Natural killer cell (primary cell): ENCODE results near the gene FLACC1. TPM values are rescaled to one million over a fixed set of nuclear protein-coding genes. Genes with fewer than 3 reads are reported as not detected.

ENCODE experiments used
- ATAC-seq, 3 donors: fragments of 150-1000 bp in 2 of 3; fragments of 200-7000 bp in 1 of 3; cut with Tn5 transposase; 1 replicate in 1 of 3; 2 replicates in 2 of 3; pipeline ENCODE4 v1.10.0; 2021; ENCODE audit warnings: mild to moderate bottlenecking in 2 of 3, moderate library complexity in 2 of 3
- DNase-seq, 2 donors: peaks; one replicate each; pipeline versions ENCODE4 v3.0.0 to v3.0.0-alpha.2; 2013 to 2021; ENCODE audit warnings: mixed read lengths in 1 of 2
- H3K27ac ChIP-seq: one replicate; pipeline ENCODE4 v1.5.1; 2013; ENCODE audit warnings: mild to moderate bottlenecking, low read length
- H3K27me3 ChIP-seq: one replicate; pipeline ENCODE4 v1.6.1; 2013; ENCODE audit warnings: low read length; ENCODE audit not compliant: control insufficient read depth, insufficient read depth
- H3K36me3 ChIP-seq: one replicate; pipeline ENCODE4 v1.6.1; 2013; ENCODE audit warnings: low read length; ENCODE audit not compliant: control insufficient read depth, insufficient read depth
- H3K4me1 ChIP-seq: one replicate; pipeline ENCODE4 v1.6.1; 2013; ENCODE audit warnings: low read length; ENCODE audit not compliant: control insufficient read depth, insufficient read depth
- H3K4me3 ChIP-seq: one replicate; pipeline ENCODE4 v1.5.1; 2013; ENCODE audit warnings: low read length
- H3K9me3 ChIP-seq: one replicate; pipeline ENCODE4 v1.6.1; 2013; ENCODE audit warnings: low read length; ENCODE audit not compliant: control insufficient read depth, insufficient read depth
- H3K27ac Mint-ChIP-seq, 2 donors: one replicate each; pipeline ENCODE4 v1.8.0; 2022; ENCODE audit warnings: mild to moderate bottlenecking in 2 of 2, mixed read lengths in 2 of 2, moderate library complexity in 1 of 2
- H3K27me3 Mint-ChIP-seq, 2 donors: one replicate each; pipeline ENCODE4 v1.8.0; 2022; ENCODE audit warnings: low read depth in 2 of 2, mixed read lengths in 2 of 2
- H3K36me3 Mint-ChIP-seq: one replicate; pipeline ENCODE4 v1.8.0; 2022; ENCODE audit warnings: mixed read lengths
- H3K4me1 Mint-ChIP-seq, 2 donors: one replicate each; pipeline ENCODE4 v1.8.0; 2022; ENCODE audit warnings: mixed read lengths in 2 of 2
- H3K4me3 Mint-ChIP-seq: one replicate; pipeline ENCODE4 v1.8.0; 2022; ENCODE audit warnings: mild to moderate bottlenecking, moderate library complexity, mixed read lengths
- H3K9me3 Mint-ChIP-seq, 2 donors: one replicate each; pipeline ENCODE4 v1.8.0; 2022; ENCODE audit warnings: mixed read lengths in 2 of 2
- CTCF ChIP-seq: fragments of 200-600 bp; IDR thresholded peaks from one replicate; pipeline ENCODE4 v1.8.0; 2022; ENCODE audit warnings: antibody characterized with exemption
- WGBS: methylation state at CpG from one replicate; pipeline ENCODE4 v1.1.7; 2013; ENCODE audit warnings: missing lambda C conversion rate; ENCODE audit not compliant: insufficient coverage; 5-methylcytosine and 5-hydroxymethylcytosine counted together
- intact Hi-C: fragments of 100-400 bp; cut with micrococcal nuclease; formaldehyde crosslinking; loops from one replicate; pipeline ENCODE4 v1.14.2; 2022
- total RNA-seq, 4 donors: library from RNA; stranded (reverse); fragments of 120-200 nt in 1 of 4; gene quantifications; one replicate each; pipeline versions ENCODE4 v1.2.3 to v1.2.4, GENCODE V29; 2013 to 2022

Gene FLACC1
- total RNA-seq, 3 donors from 2014 or later (not counting 1 experiment from before 2014, with no cell fraction given) = 5.2 to 7.0 (median 6.8) TPM

GRCh38 chr2:201258666-201259615 is 98.2 kb downstream of the FLACC1 start:
- TF ChIP-seq CTCF = no peak
- peak overlapping the region; percentile 94 for H3K4me3 Mint-ChIP-seq
- no peaks in the 10 kb centered on the region for H3K36me3 ChIP-seq
- H3K36me3 Mint-ChIP-seq = no peaks in the 10 kb centered on the region
- H3K4me3 ChIP-seq = peak overlapping the region; percentile 42
- ATAC-seq = peak in 2 of 3 donors; percentile 3 to 21
- intact Hi-C loops = loop anchor here (1.0 to 5.0 kb wide), 3 partner anchors 23 to 372 kb away; partner anchors contain the start of genes NIF3L1 and PPIL3
- no peaks in the 10 kb centered on the region for H3K27me3 Mint-ChIP-seq
- H3K9me3 ChIP-seq = no peaks in the 10 kb centered on the region
- peak overlapping the region; percentile 98 for H3K27ac ChIP-seq
- H3K9me3 Mint-ChIP-seq = no peaks in the 10 kb centered on the region
- peak overlapping the region; percentile 100 for H3K27ac Mint-ChIP-seq
- H3K4me1 ChIP-seq = peaks cover 64% of the 10 kb centered on the region
- DNase-seq = no peak
- H3K27me3 ChIP-seq = no peaks in the 10 kb centered on the region
- 22% methylated on average over 10 of the region's 15 CpGs for WGBS
- peaks cover 69 to 81% of the 10 kb centered on the region in 2 donors for H3K4me1 Mint-ChIP-seq

GRCh38 chr2:201257956-201258665 is 99.0 kb downstream of the FLACC1 start:
- peak overlapping the region; percentile 100 for H3K27ac Mint-ChIP-seq
- H3K9me3 Mint-ChIP-seq = no peaks in the 10 kb centered on the region
- H3K4me1 ChIP-seq = peaks cover 71% of the 10 kb centered on the region
- H3K36me3 ChIP-seq = no peaks in the 10 kb centered on the region
- peak overlapping the region; percentile 94 for H3K4me3 Mint-ChIP-seq
- ATAC-seq (peak; percentile 53 to 83 (median 73)), DNase-seq (peak; percentile 75 to 97)
- peak overlapping the region; percentile 42 for H3K4me3 ChIP-seq
- no peaks in the 10 kb centered on the region for H3K36me3 Mint-ChIP-seq
- H3K9me3 ChIP-seq = no peaks in the 10 kb centered on the region
- WGBS = under 1% methylated on average over 10 of the region's 10 CpGs
- H3K27me3 ChIP-seq = no peaks in the 10 kb centered on the region
- intact Hi-C loops = loop anchor here (1.0 to 5.0 kb wide), 3 partner anchors 22 to 371 kb away; partner anchors contain the start of genes NIF3L1 and PPIL3
- H3K27me3 Mint-ChIP-seq = no peaks in the 10 kb centered on the region
- H3K27ac ChIP-seq = peak overlapping the region; percentile 98
- no peak for TF ChIP-seq CTCF
- peaks cover 66 to 77% of the 10 kb centered on the region in 2 donors for H3K4me1 Mint-ChIP-seq

- under 1% methylated on average over 10 of the region's 12 CpGs for WGBS
- peak; percentile 41 to 82 for DNase-seq
- Histone ChIP-seq H3K4me1 (peaks cover 76% of the 10 kb centered on the region), H3K36me3 (no peaks in the 10 kb centered on the region), H3K27ac (peak overlapping the region; percentile 98), H3K9me3 (no peaks in the 10 kb centered on the region), H3K27me3 (no peaks in the 10 kb centered on the region), H3K4me3 (peak overlapping the region; percentile 42)
- Mint-ChIP-seq H3K27ac (peak overlapping the region; percentile 100), H3K36me3 (no peaks in the 10 kb centered on the region), H3K4me1 (peaks cover 67 to 77% of the 10 kb centered on the region in 2 donors), H3K4me3 (peak overlapping the region; percentile 94), H3K9me3 (no peaks in the 10 kb centered on the region), H3K27me3 (no peaks in the 10 kb centered on the region)
- ATAC-seq = peak; percentile 24 to 50 (median 24)
- TF ChIP-seq CTCF = no peak
- intact Hi-C loops = loop anchor here (5.0 kb wide), 1 partner anchor 370 kb away; the partner anchor contains the start of genes NIF3L1 and PPIL3
Measured at GRCh38 chr2:201257381-201257955, 99.7 kb downstream of the FLACC1 start.
